22Rv1 (cell line): Measurements from ENCODE around the gene MNX1.

Experiments used
- H3K27ac ChIP-seq: fragments of 450-650 bp; 2 replicates; pipeline ENCODE4 v1.5.1; 2017
- CTCF ChIP-seq: fragments of 450-650 bp; IDR thresholded peaks from 2 replicates; pipeline ENCODE4 v1.5.1; 2017; ENCODE audit warnings: mild to moderate bottlenecking
- ZFX ChIP-seq: fragments of 450-650 bp; IDR thresholded peaks from 2 replicates; pipeline ENCODE4 v1.6.1; 2017; ENCODE audit warnings: antibody characterized with exemption, borderline replicate concordance

The MNX1 gene

GRCh38 chr7:157010588-157011332 lies at the start of gene MNX1:
Gene MNX1, minus strand, starts transcription at chr7:157010663. Its CDS starts 313 bp downstream, at chr7:157010350.
- TF ChIP-seq CTCF (no peak), ZFX (no peak)
- H3K27ac ChIP-seq: peak within 1 kb of the TSS; percentile 67

DNA sequence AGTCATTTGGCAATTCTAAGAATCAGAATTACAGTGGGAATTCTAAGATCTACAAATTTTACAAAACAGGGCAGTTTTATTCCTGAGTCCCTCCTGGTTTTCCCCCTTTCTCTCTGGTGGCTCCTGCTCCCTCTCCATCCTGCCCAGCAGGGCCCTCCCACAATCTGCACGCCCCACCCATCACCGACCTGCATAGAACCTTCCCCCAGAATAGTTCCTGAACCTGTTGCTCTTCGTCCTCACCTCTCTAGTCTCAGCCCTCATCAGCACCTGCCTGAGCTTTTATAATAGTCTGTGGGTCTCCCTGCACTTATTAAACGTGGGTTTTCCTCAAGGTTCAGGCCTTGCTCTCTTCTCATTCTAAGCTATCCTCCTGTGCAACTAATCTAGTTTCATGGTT lies 49.1 kb upstream of the MNX1 start:
- TF ChIP-seq CTCF (no peak), ZFX (no peak)
- H3K27ac ChIP-seq: no peak overlapping the region

- no peak for TF ChIP-seq CTCF
- no peak for TF ChIP-seq ZFX
- no peak overlapping the region for H3K27ac ChIP-seq
Observed at GRCh38 chr7:157058701-157059100, 48.2 kb upstream of the MNX1 start.

DNA sequence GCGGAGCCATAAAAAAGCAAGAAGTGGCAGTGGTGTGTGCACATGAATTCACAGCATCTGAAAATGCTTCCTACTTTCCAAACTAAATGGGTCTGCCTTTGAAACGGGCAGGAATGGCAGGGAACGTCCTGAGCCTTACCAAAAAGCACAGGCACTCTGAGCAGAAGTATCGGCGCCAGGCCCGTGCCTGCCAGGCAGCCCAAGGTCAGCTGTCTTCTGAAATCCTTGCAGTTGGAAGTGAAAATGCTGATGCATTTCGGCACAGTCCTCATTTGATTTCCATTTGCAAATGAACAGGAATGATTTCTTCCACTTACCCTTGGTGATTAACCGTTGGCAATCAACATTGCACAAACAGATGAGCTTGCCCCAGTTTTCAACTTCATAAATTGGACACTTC lies 47.6 kb upstream of the MNX1 start:
- no peak overlapping the region for H3K27ac ChIP-seq
- TF ChIP-seq ZFX (no peak), CTCF (no peak)

GRCh38 chr7:157056957-157057902 lies 46.8 kb upstream of the MNX1 start:
- no peak for TF ChIP-seq CTCF
- no peak for TF ChIP-seq ZFX

GRCh38 chr7:157056246-157056645 lies 45.8 kb upstream of the MNX1 start:
- no peak overlapping the region for H3K27ac ChIP-seq
- TF ChIP-seq ZFX (no peak), CTCF (no peak)

More at GRCh38 chr7:157056957-157057902, 46.8 kb upstream of the MNX1 start:
- no peak overlapping the region for H3K27ac ChIP-seq
